NCI-H345 (cell line): ENCODE results near the gene ENAH.
A peak's percentile ranks its signal among the peaks of the same experiment; 100 is the strongest.
"Not testable (repeated sequence)": the region's sequence is repeated elsewhere in the genome, so short reads cannot be mapped to it uniquely, and the experiment has no call there.

ENCODE experiments used
- DNase-seq: peaks from one replicate; lab custom pipeline; 2025; lab: John Stamatoyannopoulos, UW

ENAH gene

DNA sequence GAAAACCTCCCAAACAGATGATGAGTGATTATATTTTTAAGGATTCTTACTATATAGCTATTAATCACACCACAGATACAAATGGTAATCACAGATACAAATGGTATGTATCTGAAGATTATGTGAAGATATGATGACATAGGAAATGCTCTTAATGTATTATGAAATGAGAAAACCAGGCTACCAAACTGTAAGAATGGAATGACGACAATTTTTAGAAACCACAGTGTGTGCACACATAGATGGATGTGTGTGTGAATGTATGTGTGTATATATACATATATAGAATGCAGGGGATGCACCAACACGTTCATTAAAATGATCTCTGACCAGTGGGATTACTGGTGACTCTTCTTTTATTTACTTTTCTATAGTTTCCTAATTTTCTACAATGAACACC, 21.5 kb upstream of the ENAH start:
- no peak for DNase-seq

DNA sequence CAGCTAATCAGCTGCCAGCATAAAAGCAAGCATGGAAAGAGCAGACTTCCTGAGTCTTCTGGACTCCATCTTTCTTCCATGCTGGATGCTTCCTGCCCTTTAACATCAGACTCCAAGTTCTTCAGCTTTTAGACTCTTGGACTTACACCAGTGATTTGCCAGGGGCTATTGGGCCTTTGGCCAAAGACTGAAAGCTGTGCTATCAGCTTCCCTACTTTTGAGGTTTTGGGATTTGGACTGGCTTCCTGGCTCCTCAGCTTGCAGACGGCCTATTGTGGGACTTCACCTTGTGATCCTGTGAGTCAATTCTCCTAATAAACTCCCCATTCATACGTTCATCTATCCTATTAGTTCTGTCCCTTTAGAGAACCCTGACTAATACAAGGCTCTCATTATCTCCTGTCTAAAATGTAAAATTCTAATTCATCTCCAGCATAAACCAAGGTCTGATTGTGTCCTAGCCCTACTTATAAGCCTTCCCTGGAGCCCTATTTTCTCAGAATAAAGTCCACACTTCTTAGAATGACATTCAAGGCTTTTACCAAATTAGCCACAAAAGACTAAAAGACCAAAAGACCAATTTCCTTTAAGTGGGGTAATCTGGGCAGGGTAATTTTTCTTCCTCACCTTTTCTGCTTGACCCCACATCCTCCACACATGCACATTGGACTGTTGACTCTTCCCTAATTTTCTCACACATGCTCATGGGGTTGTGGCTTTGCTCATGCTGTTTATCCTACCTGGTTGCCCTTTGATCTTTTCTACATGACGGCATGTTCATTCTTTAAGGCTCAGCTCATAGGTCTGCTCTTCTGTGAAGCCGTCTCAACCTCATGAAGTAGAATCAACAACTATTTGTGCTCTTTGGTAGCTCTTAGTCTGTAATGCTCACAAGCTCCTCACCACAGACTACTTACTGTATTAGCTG, 18.1 kb upstream of the ENAH start:
- DNase-seq = no peak

DNA sequence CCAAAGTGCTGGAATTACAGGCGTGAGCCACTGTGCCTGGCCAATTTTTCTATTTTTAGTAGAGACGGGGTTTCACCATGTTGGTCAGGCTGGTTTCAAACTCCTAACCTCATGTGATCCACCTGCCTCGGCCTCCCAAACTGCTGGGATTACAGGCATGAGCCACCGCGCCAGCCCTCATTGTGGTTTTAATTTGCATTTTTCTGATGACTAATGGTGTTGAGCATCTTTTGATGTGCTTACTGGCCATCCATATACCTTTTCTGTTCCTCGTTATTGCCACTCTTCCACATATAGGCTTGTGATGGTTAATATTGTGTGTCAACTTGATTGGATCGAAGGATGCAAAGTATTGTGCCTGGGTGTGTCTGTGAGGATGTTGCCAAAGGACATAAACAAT, 17.4 kb upstream of the ENAH start:
- no peak for DNase-seq

DNA sequence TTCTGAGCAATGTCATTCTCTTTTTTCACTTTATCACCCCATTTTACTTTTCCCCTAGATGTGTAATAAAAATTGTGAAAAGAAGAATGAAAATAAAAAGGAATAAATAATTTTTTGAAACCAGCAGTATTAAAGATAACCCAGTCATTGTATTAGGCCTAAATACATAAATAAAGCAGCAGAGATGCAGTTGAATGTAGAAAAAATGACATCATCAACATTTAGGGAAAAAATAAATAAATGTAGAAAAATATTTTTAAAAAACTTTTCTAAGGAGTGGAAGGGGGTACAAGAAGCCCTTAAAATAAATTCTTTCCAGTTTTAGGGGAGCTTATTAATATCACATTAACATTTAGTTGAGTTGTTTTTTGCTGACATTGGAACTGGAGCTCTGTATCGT, 15.3 kb upstream of the ENAH start:
- no peak for DNase-seq

DNA sequence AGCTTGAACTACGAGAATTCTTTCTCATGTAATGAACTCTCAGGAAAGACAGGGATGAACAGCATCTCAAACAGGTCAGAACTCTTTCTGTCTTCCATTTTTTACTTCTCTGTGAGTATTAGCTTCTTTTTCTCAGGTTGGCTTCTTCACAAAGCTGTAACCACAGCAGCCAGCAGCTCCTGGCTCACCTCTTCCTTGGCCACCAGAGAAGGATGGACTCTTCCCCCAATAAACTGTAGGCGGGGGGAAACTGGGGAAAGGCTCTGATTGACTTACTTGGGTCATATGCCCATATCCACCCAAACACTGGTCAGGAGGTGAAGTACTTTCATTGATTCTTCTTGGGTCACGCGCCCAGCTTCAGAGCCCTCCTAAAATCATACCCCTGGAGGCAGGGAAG, 14.4 kb upstream of the ENAH start:
- DNase-seq = no peak

DNA sequence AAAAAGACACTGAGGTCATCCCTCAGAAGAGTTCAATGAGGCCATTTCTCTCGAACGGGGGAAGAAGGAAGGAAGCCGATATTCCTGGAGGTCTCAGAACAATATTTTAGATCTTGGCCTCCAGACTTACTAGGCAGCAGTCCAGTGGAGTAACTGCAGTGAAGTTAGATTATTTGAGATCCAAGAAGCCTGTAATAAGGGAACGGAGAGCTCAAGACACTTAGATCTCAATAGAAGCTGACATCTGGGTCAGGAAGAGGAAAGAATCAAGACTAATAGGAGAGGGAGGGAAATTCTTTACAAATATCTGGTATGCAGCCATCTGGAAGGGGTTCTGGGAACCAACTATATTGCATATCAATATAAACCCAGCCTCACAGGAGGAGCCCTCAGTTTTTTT, 13.6 kb upstream of the ENAH start:
- no peak for DNase-seq

DNA sequence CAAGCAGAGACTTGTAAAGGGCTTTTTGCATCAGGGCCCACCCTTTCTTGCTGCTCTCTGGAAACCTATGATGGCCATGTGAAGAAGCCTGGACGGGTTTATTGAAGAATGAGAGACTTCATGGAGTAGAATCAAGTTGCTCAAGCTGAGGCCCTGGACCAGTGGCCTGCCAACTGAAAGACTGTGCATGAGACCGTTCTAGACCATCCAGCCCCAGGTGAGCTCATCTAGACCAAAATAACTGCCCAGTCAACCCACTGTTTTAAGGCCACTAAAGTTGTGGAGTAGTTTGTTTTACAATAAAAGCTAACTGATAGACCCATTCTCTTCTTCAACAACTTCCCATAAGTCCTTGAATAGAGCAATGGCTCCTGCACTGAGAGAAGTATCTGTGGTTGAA, 11.8 kb upstream of the ENAH start:
- no peak for DNase-seq

DNA sequence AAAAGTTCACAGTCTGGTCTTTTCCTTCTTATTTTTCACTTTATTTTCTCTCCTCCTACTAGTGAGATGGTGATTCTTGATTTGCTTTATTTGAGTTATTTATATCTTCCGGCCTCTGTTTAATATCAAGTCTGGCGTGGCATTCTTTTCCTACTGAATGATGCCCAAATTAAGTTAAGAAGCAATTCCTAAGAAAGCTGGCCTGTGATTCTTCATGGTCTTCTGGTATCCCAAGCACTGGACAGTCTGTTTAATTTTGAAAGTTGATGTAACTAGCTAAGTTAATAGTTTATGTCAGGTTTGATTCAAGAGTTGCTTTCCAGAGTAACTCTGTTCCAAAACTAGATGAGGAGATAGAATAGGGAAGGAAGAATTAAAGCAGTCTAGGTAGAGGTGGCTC, 9.2 kb upstream of the ENAH start:
- DNase-seq = no peak

DNA sequence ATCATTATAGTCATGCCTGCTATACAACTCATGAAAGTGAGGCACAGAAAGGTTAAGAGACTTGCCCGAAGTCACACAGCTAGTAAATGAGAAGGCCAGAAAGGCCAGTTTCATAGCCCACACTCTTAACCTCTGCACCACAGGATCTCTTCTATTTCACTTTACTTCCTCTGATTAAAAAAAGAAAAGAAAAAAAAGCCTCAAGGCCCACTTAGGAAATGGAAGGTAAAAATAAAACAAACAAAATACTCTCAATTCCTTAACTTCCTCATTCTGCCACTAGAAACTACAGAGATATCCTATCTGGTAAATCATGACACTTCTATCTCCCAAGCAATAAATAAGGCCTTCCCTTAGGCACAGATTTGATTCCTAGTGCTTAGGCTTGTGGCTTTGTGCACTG, 7.6 kb upstream of the ENAH start:
- no peak for DNase-seq

DNA sequence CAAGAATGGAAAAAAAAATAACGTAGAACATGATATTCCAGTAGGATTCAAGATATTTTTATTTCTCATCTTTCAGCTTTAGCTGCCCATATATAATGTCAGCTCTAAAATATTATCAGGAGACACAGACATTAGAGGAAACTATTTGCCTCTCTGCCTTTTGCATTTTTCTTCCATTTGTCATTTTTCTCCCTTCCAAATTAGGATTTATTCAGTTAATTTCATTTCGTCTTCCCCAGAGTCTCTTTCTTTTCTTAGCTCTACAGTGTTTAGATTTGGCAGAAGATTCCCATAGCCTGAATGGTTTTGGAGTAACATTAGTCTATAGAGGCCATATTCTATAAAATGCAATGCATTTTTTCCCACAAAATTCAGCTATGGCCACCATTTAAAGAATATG, 5.1 kb upstream of the ENAH start:
- DNase-seq = no peak

DNA sequence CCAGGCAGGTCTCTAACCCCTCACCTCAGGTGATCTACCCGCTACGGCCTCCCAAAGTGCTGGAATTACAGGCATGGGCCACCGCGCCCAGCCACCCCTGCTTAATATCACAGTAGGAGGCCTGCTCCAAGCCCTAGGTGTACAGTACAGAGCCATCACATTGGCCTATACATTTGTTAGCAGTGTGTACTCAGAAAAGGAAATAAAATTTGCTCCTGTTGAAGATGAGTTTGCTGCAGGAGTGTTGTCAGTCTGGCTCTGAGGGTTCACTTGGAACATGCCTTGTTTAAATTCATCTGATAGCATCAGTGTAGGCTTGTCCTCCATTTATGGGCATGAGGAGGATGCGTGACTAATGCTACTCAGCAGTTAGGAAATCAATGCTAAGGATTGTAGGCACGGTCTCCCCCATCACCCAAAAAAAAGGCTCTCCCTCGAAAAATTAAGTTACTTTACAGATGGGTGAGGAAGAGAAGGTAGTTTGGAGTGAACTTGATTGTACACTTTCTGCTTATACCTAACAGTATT, 4.6 kb upstream of the ENAH start:
- no peak for DNase-seq

DNA sequence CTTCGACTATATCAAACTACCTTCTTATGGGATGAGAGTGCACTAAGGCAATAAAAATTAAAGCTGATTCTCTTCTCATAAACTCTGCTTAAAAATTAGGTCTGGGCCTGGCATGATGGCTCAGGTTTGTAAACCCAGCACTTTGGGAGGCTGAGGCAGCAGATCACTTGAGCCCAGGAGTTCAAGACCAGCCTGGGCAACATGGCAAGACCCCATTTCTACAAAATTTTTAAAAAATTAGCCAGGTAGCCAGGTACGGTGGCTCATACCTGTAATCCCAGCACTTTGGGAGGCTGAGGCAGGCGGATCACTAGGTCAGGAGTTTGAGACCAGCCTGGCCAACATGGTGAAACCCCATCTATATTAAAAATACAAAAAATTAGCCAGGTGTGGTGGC, 3.3 kb upstream of the ENAH start:
- DNase-seq = not testable (repeated sequence)

DNA sequence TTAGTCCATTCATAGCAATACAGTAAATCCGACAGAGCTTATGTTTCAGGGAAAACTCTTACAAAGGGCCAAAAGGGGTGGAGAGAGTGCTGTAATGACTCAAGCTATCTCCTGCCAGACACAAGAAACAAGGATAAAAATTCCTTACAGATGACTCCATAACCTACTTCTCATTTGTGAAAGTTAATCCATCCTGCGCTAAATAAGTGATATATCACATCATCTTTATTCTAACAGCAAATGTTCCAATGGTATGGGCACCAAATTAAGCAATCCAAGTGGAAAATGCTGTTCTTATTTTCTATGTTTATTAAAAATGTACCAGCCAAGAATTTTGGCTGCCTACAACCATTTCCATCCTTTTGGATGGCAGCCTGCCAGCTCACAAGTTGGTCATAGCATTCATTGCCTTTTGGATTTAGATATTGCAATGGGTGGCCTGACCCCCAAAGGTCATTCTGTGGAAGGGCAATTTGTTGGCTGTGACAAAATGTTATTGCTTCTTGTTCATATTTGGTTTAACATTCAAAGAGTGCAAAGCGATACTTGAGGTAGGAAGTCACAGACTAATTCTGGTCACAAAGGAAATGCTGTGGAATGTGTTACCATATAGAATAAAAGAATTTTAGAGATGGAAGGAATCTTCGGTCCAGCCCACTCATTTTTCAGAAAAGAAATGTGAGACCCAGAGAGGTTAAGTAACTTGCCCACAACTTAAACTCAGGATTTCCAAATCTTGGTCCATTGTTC, 2.8 kb upstream of the ENAH start:
- peak; percentile 16 for DNase-seq

DNA sequence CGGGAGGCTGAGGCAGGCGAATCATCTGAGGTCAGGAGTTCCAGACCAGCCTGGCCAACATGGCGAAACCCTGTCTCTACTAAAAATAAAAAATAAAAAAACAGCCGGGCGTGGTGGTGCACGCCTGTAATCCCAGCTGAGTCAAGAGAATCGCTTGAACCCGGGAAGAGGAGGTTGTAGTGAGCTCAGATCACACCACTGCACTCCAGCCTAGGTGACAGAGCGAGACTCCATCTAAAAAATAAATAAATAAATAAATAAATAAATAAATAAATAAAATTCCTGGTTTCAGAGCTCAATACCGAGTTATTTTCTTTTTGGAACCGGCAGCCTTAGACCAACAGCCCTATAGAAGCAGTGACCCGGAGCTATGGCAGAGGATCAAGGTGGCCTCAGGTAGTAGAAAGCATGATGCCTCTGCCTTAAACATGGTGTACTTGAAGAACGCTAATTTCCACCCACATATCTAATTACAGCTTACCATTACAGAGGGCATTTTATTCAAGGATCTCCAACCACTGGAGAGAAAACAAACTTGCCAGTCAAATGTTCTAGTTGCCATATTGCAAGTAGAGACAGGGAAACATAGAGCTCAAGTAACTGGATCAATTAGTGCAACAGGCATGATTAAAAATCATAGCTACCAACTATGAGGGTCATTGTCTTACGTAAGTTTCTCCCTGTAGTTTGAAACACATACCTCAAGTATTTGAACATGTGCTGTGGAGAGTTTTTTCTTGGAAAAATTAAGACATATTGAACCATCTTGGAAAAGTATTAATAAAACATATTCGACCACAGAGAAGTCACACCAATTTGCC, 2.0 kb upstream of the ENAH start:
- DNase-seq = no peak

DNA sequence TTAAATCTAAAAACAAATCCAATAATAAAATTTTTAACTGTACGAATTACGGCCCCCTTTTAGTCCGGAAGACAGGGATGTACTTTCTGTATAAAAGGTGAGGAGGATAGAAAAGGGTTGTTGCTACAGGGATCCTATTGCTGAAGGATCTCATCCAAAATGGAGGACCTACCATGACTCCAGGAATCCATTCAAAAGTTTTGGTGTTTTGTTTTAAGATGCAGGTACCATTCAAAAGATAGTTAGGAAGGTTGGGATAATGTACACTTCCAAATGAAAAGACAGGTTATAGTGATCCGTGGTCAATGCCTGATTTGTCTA, 1.3 kb upstream of the ENAH start:
- peak; percentile 9 for DNase-seq

DNA sequence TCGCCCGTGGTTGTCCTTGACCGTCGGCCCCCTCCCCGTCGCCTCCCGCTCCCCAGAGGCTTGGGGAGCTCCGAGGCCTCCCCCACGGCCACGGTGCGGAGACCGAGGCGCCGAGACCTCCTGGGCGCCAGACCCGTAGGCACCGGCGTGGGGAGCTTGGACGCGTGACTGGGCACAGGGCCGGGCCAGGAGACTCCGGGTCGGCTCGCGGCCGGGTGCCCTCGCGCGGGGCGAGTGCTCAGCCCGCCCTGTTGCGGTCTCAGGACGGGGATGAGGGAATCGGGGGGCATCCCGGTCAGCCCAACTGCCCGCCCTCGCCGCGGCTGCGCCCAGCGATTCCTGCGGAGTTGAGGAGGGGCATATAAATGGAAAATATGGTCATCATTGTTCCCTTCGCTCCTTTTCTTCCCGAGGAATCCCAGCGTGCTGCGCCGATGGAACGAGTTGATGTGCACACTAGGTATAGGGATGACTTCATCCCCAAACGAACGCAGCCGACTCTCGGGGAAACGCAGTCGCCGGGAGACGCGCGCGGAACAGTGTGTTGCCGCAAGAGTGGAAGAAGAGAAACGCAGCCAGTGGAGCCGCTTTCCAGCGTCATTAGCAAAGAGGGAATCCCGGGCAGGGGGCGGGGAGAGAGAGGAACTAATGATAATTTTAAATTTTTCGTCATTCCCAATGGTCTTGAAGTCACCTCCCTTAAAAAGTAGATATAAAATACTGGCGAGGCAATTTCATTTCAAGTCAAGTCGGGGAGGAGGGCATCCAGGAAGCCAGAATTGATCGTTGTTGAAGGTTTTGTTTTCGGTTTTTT, 747 bp upstream of the ENAH start:
- DNase-seq = peak; percentile 64

DNA sequence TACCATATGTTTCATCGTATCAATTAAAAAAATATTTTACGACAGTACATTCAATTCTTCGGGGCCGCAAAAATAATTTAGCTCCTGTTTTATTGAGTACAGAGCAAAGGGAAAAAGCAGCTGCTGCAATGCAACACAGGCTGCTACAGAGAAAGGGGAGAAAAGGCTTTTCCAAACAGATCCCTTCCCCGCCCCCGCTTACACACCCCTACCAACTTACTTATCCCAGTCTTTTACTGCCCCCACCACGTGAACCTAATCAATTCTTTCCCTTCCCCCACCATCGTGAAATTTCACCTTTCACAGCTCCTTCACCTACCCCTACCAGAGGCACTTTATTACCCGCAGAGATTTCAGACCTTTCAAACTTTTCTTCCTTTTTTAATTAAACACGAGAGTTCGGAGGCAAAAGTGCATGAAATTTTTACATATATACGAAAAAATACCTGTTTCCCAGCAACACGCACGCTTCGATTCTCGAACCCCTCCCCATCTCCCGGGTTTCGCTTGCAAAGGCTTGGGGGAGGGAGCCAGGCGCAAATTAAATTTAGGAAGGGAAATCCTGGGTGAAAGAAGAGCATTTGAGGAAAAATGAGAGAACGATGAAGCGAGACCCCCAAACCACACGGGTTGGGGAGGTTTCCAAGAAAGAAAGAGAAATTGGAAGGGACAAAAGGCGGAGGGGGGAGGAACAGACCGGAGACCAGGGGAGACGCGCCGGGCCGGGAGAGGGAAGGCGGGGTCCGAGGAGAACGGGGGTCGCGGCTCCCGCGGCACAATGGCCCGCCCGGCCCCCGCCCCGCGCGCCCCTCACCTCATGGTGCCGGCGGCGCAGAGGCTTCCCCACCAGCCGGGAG, 823 bp downstream of the ENAH start:
- DNase-seq = peak; percentile 47

DNA sequence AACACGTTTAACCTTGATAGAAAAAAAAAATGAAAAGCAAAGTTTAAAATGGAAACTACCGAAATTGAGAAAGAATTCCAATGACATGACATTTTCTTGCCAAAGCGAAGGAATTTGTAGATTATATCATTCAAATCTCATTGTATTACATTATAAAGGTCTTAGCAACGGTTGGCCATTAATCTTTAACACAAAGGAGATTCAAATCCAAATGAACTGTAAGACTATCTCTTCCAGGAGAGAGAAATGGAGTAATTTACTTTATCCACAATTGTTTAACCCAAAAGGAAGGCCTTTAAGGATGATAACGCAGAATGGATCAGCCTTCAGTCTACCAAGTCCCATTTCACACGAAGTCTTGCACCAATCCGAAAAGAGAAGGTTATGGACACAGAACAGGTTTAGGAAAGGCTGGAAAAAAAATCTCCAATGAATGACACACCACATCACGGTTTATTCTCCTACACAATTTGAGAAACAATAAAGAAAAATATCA, 1.5 kb downstream of the ENAH start:
- peak; percentile 24 for DNase-seq

DNA sequence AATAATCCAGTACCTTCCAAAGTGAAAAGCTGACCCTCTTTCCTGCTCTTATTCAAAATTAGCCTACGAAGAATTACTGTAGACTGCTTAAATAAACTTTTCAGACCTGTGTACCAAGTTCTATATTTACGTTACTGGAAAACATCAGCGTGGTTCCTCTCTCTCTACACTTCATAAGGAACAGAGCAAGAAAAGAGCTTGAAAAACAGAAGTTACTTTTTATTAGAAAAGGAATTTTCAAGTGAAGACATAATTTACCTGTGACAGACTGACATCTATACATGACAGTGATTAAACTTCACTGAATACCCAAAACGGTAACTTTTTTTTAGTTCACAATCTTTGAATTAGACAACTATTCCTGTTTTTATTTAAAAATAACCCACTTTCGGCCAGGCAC, 2.7 kb downstream of the ENAH start:
- DNase-seq = no peak

DNA sequence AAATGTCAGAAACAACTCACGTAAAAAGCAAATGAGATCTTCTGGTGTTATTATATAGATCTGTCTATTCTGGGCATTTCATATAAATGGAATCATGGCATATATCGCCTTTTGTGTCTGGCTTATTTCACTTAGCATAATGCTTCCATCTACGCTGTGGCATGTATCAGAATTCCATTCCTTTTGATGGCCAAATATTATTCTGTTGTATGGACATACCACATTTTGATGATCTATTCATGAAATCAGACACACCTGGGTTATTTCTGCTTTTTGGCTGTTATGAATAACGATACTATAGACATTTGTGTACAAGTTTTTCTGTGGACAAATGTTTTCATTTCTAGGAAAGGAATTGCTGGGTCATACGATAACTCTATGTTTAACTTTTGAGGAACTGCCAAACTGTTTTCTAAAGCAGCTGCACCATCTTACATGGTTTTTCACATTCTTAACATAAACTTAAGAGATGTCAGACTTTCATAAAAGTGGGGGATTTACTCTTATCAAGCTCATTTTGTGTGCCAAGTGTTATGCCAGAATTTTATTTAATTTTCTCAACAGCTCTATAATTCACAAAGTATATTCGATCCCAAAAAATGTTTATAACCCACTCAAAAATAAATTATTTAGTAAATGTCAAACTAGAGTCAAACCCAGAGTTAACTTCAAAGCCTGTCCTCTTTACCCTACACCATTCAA, 7.6 kb downstream of the ENAH start:
- DNase-seq = no peak
